ENCODE data around the gene CEP192. TPM values are rescaled to one million over a fixed set of nuclear protein-coding genes. Genes with fewer than 3 reads are reported as not detected.

The CEP192 gene
- total and polyA plus RNA-seq, 10 of the 15 experiments (the other 5 are each of a cell fraction or from before 2014, with no cell fraction given), result 15.4 to 58.2 (median 29.6) TPM

- no peak for TF ChIP-seq HDAC6 (IDR thresholded peaks at IDR 0.05; ENCODE audit: unreplicated experiment)
- TF ChIP-seq NBN (IDR thresholded peaks at IDR 0.05), result no peak
- no peak for TF ChIP-seq BCL3 (IDR thresholded peaks at IDR 0.05; ENCODE audit: borderline replicate concordance, insufficient read depth, low read depth, low read length, poor library complexity, severe bottlenecking)
Observed at GRCh38 chr18:13134551-13135401, 143.6 kb downstream of the CEP192 start (continued).

DNA sequence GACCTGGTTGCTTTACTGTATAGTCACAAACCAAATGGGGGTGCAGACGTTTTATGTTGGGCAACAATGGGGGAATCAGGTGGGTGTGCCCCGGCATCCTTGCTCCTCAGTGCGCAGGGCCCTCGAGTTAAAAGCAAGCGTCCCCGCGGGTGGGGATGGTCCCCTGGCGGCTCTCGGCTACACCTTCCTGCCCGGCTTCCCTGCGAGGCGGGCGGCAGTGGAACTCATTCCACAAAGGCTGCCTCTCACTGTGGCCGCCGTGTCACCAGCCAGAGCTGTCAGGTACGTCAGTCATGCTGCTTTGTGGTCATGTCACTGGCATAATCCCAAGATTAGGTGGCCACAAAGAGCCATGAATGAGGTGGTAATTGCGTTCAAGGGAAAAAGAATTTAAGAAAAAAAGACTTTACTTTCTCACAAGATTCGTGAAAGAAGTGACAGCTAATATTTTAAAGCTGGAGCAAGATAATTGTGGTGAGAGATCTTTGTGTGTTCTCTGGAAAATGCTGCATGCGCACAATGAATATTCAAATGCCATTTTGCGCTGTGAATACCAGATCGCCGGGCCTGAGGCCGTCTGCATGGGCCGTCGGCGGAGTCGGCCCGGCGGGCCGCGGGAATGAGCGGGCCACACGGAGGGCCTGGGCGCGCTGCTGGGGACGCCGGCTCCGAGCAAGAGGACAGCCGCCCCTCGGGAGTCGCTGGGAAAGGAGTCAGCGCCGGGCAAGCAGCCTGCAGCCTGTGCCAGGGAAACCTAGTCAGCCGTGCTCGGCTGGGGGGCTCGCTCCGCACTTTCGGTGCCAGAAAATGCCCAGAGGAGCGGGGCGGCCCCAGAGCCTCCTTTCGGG lies 145.1 kb downstream of the CEP192 start:
- Histone ChIP-seq H2AFZ (ENCODE audit: control insufficient read depth, low read depth, low read length) (peak overlapping the region; percentile 88), H3K27me3 (replicated peaks in 1 of 2; ENCODE audit: control insufficient read depth in 2 of 2, insufficient read depth in 2 of 2, low read length in 1 of 2) (no peaks in the 10 kb centered on the region), H3K36me3 (ENCODE audit: control insufficient read depth in 2 of 2, insufficient read depth in 2 of 2, low read length in 1 of 2) (no peaks in the 10 kb centered on the region), H4K20me1 (ENCODE audit: control insufficient read depth, insufficient read depth) (no peaks in the 10 kb centered on the region), H3K9me3 (replicated peaks; ENCODE audit: control insufficient read depth, insufficient read depth, low read length) (no peaks in the 10 kb centered on the region; the same call in 2 of the 3 replicates), H3K4me2 (ENCODE audit: control insufficient read depth, insufficient read depth) (peak overlapping the region; percentile 83), H3K4me1 (ENCODE audit: control insufficient read depth, insufficient read depth, low read length) (peaks cover 12% of the 10 kb centered on the region), H3K4me3 (peak overlapping the region; percentile 82), H3K27ac (ENCODE audit: control insufficient read depth, insufficient read depth) (no peak overlapping the region), H3K79me2 (ENCODE audit: control insufficient read depth, insufficient read depth, low read length) (no peaks in the 10 kb centered on the region), H3K9ac (ENCODE audit: control insufficient read depth, insufficient read depth, low read length) (peak overlapping the region; percentile 68)
- ChIA-PET CTCF (interaction anchor here (0.6 to 1.8 kb wide), 3 partner anchors 23 to 450 kb away, joined by 4 to 12 read pairs (median 4); no protein-coding TSS in a partner anchor), RAD21 (ENCODE audit: unreplicated experiment) (interaction anchor here (2.1 kb wide), 1 partner anchor 23 kb away, joined by 10 read pairs; no protein-coding TSS in a partner anchor), POLR2A (no interaction called here), SMC1A (ENCODE audit: uncharacterized antibody, unreplicated experiment) (interaction anchor here (3.3 kb wide), 1 partner anchor 23 kb away, joined by 9 read pairs; no protein-coding TSS in a partner anchor)
- DNase-seq (ENCODE audit: low read depth, low spot score) (no peak), ATAC-seq (peak; percentile 36), FAIRE-seq (no peak)
- intact Hi-C loops (cut with micrococcal nuclease; ENCODE audit: unreplicated experiment) (loop anchor here (5.0 kb wide), 1 partner anchor 144 kb away; the partner anchor contains the start of gene CEP192), in situ Hi-C loops (cut with MboI) (no loop called here)
- BruUV-seq (replicated peaks), result no TSS peak
- 11% methylated on average over 51 of the region's 51 CpGs for WGBS (ENCODE audit: insufficient coverage, insufficient replicate concordance, low lambda C conversion rate, missing lambda C conversion rate)
- TF ChIP-seq POU2F2 (IDR thresholded peaks at IDR 0.05; ENCODE audit: borderline replicate concordance, low read depth, low read length) (peak; percentile 70; the same call in 2 of the 3 replicates), ELK1 (IDR thresholded peaks at IDR 0.05; ENCODE audit: low read depth, low read length) (no peak), HDAC6 (IDR thresholded peaks at IDR 0.05; ENCODE audit: unreplicated experiment) (peak; percentile 61), MTA2 (IDR thresholded peaks at IDR 0.05; ENCODE audit: low read depth) (peak; percentile 45; the same call in 1 of the 2 replicates), IKZF2 (IDR thresholded peaks at IDR 0.05) (peak; percentile 35 to 36; a peak in 2 of 4 replicates), RUNX3 (IDR thresholded peaks at IDR 0.05; ENCODE audit: low read length) (peak; percentile 52), WRNIP1 (IDR thresholded peaks at IDR 0.05; ENCODE audit: borderline replicate concordance, low read depth, low read length) (no peak), MXI1 (IDR thresholded peaks at IDR 0.05; ENCODE audit: low read depth, low read length) (0 out of 2 replicates have a peak, but pooled peaks have one; percentile 28)
- TF ChIP-seq, protein P1, sequence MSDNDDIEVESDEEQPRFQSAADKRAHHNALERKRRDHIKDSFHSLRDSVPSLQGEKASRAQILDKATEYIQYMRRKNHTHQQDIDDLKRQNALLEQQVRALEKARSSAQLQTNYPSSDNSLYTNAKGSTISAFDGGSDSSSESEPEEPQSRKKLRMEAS (IDR thresholded peaks at IDR 0.05; ENCODE audit: low read depth, low read length), result no peak
- TF ChIP-seq, protein P2, sequence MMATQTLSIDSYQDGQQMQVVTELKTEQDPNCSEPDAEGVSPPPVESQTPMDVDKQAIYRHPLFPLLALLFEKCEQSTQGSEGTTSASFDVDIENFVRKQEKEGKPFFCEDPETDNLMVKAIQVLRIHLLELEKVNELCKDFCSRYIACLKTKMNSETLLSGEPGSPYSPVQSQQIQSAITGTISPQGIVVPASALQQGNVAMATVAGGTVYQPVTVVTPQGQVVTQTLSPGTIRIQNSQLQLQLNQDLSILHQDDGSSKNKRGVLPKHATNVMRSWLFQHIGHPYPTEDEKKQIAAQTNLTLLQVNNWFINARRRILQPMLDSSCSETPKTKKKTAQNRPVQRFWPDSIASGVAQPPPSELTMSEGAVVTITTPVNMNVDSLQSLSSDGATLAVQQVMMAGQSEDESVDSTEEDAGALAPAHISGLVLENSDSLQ (IDR thresholded peaks at IDR 0.05), result peak; percentile 81
- TF ChIP-seq, protein P3, sequence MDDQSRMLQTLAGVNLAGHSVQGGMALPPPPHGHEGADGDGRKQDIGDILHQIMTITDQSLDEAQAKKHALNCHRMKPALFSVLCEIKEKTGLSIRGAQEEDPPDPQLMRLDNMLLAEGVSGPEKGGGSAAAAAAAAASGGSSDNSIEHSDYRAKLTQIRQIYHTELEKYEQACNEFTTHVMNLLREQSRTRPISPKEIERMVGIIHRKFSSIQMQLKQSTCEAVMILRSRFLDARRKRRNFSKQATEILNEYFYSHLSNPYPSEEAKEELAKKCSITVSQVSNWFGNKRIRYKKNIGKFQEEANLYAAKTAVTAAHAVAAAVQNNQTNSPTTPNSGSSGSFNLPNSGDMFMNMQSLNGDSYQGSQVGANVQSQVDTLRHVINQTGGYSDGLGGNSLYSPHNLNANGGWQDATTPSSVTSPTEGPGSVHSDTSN (IDR thresholded peaks at IDR 0.05; ENCODE audit: insufficient replicate concordance, low read depth, low read length), result peak; percentile 56
